GM12875 (cell line): ENCODE data around the gene ZNRF3.

ENCODE experiments used
- H3K4me3 ChIP-seq: one replicate; pipeline ENCODE4 v1.5.1; 2011; ENCODE audit warnings: low read depth, low read length, control low read depth
- CTCF ChIP-seq: IDR thresholded peaks from 2 replicates; pipeline ENCODE4 v1.5.1; 2011; ENCODE audit warnings: low read depth, mild to moderate bottlenecking, control low read depth, inconsistent platforms, low read length, moderate library complexity, borderline replicate concordance; ENCODE audit not compliant: insufficient read depth

ZNRF3 gene

GRCh38 chr22:28953403-28953802, 70.0 kb downstream of the ZNRF3 start:
- H3K4me3 ChIP-seq, result no peak overlapping the region
- TF ChIP-seq CTCF, result no peak

- no peak overlapping the region for H3K4me3 ChIP-seq
- TF ChIP-seq CTCF, result no peak
These were observed 70.9 kb downstream of the ZNRF3 start for GRCh38 chr22:28953976-28954880.

- no peak overlapping the region for H3K4me3 ChIP-seq
- no peak for TF ChIP-seq CTCF
These were observed 72.4 kb downstream of the ZNRF3 start for GRCh38 chr22:28955817-28956216.

GRCh38 chr22:28956506-28956905, 73.1 kb downstream of the ZNRF3 start:
- TF ChIP-seq CTCF, result no peak

GRCh38 chr22:28958611-28959010, 75.2 kb downstream of the ZNRF3 start:
- no peak overlapping the region for H3K4me3 ChIP-seq
- TF ChIP-seq CTCF, result no peak

More at GRCh38 chr22:28956506-28956905, 73.1 kb downstream of the ZNRF3 start:
- H3K4me3 ChIP-seq, result no peak overlapping the region

GRCh38 chr22:28962042-28962554, 78.7 kb downstream of the ZNRF3 start:
- TF ChIP-seq CTCF, result no peak
- no peak overlapping the region for H3K4me3 ChIP-seq

GRCh38 chr22:28963362-28963761, 80.0 kb downstream of the ZNRF3 start:
- no peak overlapping the region for H3K4me3 ChIP-seq
- no peak for TF ChIP-seq CTCF
